KBM-7 (cell line): ENCODE measurements around the gene CACNA1I.

Source experiments
- DNase-seq: peaks from one replicate; pipeline ENCODE4 v3.0.0-alpha.2; 2015
- in situ Hi-C: fragments of 300-500 bp; cut with MboI; formaldehyde crosslinking; loops from 2 replicates; pipeline ENCODE4 v1.14.3; 2020; ENCODE audit warnings: low sequenced_read_pairs, low pct_unique_long_range_greater_than_20kb, mixed read lengths

The CACNA1I gene

GRCh38 chr22:39562839-39563489 is 7.6 kb upstream of the CACNA1I start:
- no peak for DNase-seq

GRCh38 chr22:39563571-39564428 is 6.8 kb upstream of the CACNA1I start:
- in situ Hi-C loops = no loop called here
- DNase-seq = no peak

More at GRCh38 chr22:39562839-39563489, 7.6 kb upstream of the CACNA1I start:
- in situ Hi-C loops = no loop called here

- in situ Hi-C loops = no loop called here
- DNase-seq = no peak
Measured at GRCh38 chr22:39565414-39565944, 5.1 kb upstream of the CACNA1I start.

GRCh38 chr22:39567135-39567946 is 3.2 kb upstream of the CACNA1I start:
- no peak for DNase-seq

GRCh38 chr22:39568278-39568981 is 2.1 kb upstream of the CACNA1I start:
- in situ Hi-C loops = no loop called here
- DNase-seq = no peak

More at GRCh38 chr22:39567135-39567946, 3.2 kb upstream of the CACNA1I start:
- in situ Hi-C loops = no loop called here

- no peak for DNase-seq
- in situ Hi-C loops = no loop called here
Measured at GRCh38 chr22:39569066-39569465, 1.5 kb upstream of the CACNA1I start.

- in situ Hi-C loops = no loop called here
- no peak for DNase-seq
Measured at GRCh38 chr22:39570226-39570625, 327 bp upstream of the CACNA1I start.

GRCh38 chr22:39571538-39571937 is 985 bp downstream of the CACNA1I start:
- in situ Hi-C loops = no loop called here
- no peak for DNase-seq

GRCh38 chr22:39574779-39575551 is 4.4 kb downstream of the CACNA1I start:
- in situ Hi-C loops = no loop called here
- no peak for DNase-seq

- in situ Hi-C loops = no loop called here
- DNase-seq = no peak
Measured at GRCh38 chr22:39575552-39575825, 4.9 kb downstream of the CACNA1I start.

GRCh38 chr22:39576027-39576426 is 5.5 kb downstream of the CACNA1I start:
- in situ Hi-C loops = no loop called here
- DNase-seq = no peak

- no peak for DNase-seq
- in situ Hi-C loops = no loop called here
Measured at GRCh38 chr22:39577366-39577765, 6.8 kb downstream of the CACNA1I start.

- in situ Hi-C loops = no loop called here
- DNase-seq = no peak
Measured at GRCh38 chr22:39577900-39578299, 7.3 kb downstream of the CACNA1I start.

- in situ Hi-C loops = no loop called here
- no peak for DNase-seq
Measured at GRCh38 chr22:39580006-39580441, 9.5 kb downstream of the CACNA1I start.

- no peak for DNase-seq
- in situ Hi-C loops = no loop called here
Measured at GRCh38 chr22:39580795-39581194, 10.2 kb downstream of the CACNA1I start.

GRCh38 chr22:39581303-39581702 is 10.8 kb downstream of the CACNA1I start:
- DNase-seq = no peak
- in situ Hi-C loops = no loop called here

- in situ Hi-C loops = no loop called here
Measured at GRCh38 chr22:39583066-39583667, 12.6 kb downstream of the CACNA1I start.

GRCh38 chr22:39589875-39590274 is 19.3 kb downstream of the CACNA1I start:
- in situ Hi-C loops = no loop called here

More at GRCh38 chr22:39583066-39583667, 12.6 kb downstream of the CACNA1I start:
- DNase-seq = no peak

More at GRCh38 chr22:39589875-39590274, 19.3 kb downstream of the CACNA1I start:
- no peak for DNase-seq
